CD4-positive, alpha-beta T cell treated with Interleukin-1 beta for 1 hour (primary cell): ENCODE data around the gene TMEM86A.

ENCODE experiments used
- DNase-seq, 2 donors: peaks; one replicate each; pipeline ENCODE4 v3.0.0-alpha.2; 2020 to 2022

The TMEM86A gene

GRCh38 chr11:18700872-18701271 lies 2.3 kb downstream of the TMEM86A start:
- no peak for DNase-seq

GRCh38 chr11:18701614-18702216 lies 3.1 kb downstream of the TMEM86A start:
- DNase-seq, result no peak

- DNase-seq, result no peak
Measured at GRCh38 chr11:18703001-18703763, 4.6 kb downstream of the TMEM86A start.

- DNase-seq, result no peak
Measured at GRCh38 chr11:18704045-18704645, 5.6 kb downstream of the TMEM86A start.

- DNase-seq, result no peak
Measured at GRCh38 chr11:18704698-18705097, 6.1 kb downstream of the TMEM86A start.

GRCh38 chr11:18705651-18706281 lies 7.2 kb downstream of the TMEM86A start:
- peak; percentile 20 to 22 for DNase-seq

GRCh38 chr11:18706330-18707243 lies 8.0 kb downstream of the TMEM86A start:
- peak; percentile 65 to 73 for DNase-seq

- no peak for DNase-seq
Measured at GRCh38 chr11:18707811-18708340, 9.3 kb downstream of the TMEM86A start.

- DNase-seq, result no peak
Measured at GRCh38 chr11:18709414-18709813, 10.8 kb downstream of the TMEM86A start.

- no peak for DNase-seq
Measured at GRCh38 chr11:18710545-18710944, 12.0 kb downstream of the TMEM86A start.

GRCh38 chr11:18713646-18714442 lies 15.3 kb downstream of the TMEM86A start:
- DNase-seq, result no peak

- no peak for DNase-seq
Measured at GRCh38 chr11:18714443-18714780, 15.8 kb downstream of the TMEM86A start.

- no peak for DNase-seq
Measured at GRCh38 chr11:18715476-18715875, 16.9 kb downstream of the TMEM86A start.

- DNase-seq, result no peak
Measured at GRCh38 chr11:18720091-18720807, 21.7 kb downstream of the TMEM86A start.

- DNase-seq, result peak; percentile 84 to 86
Measured at GRCh38 chr11:18720808-18721560, 22.4 kb downstream of the TMEM86A start.

GRCh38 chr11:18721561-18722292 lies 23.1 kb downstream of the TMEM86A start:
- peak; percentile 49 to 61 for DNase-seq

GRCh38 chr11:18722293-18722637 lies 23.7 kb downstream of the TMEM86A start:
- no peak for DNase-seq

- no peak for DNase-seq
Measured at GRCh38 chr11:18723991-18724390, 25.4 kb downstream of the TMEM86A start.

- DNase-seq, result no peak
Measured at GRCh38 chr11:18726040-18726439, 27.5 kb downstream of the TMEM86A start, which contains the start of gene IGSF22. TSS of gene IGSF22 (minus strand) at chr11:18726188. CDS start at chr11:18724236, 1,952 bp downstream.
